WERI-Rb-1 (cell line): ENCODE data around the gene LSAMP.

Experiments
- DNase-seq: peaks from one replicate; pipeline ENCODE4 v3.0.0-alpha.2; 2020
- H3K27ac ChIP-seq: fragments of 250-450 bp; sonication (Bioruptor Pico); 2 replicates; pipeline ENCODE4 v1.5.1; 2020; ENCODE audit warnings: mild to moderate bottlenecking, moderate library complexity
- H3K27me3 ChIP-seq: fragments of 250-450 bp; sonication (Bioruptor Pico); 2 replicates; pipeline ENCODE4 v1.5.1; 2021; ENCODE audit warnings: mild to moderate bottlenecking, low read depth, moderate library complexity; ENCODE audit not compliant: insufficient read depth, severe bottlenecking
- H3K36me3 ChIP-seq: fragments of 250-450 bp; sonication (Bioruptor Pico); 2 replicates; pipeline ENCODE4 v1.5.1; 2020; ENCODE audit warnings: mild to moderate bottlenecking, moderate library complexity
- H3K4me3 ChIP-seq: 2 replicates; pipeline ENCODE4 v1.5.1; 2011; ENCODE audit warnings: low read depth, mild to moderate bottlenecking, control low read depth, low read length
- H3K9me3 ChIP-seq: fragments of 250-450 bp; sonication (Bioruptor Pico); 2 replicates; pipeline ENCODE4 v1.5.1; 2021; ENCODE audit warnings: mild to moderate bottlenecking, moderate library complexity; ENCODE audit not compliant: severe bottlenecking
- TF ChIP-seq, protein P1 (sequence below): IDR thresholded peaks from 2 replicates; pipeline ENCODE4 v1.5.1; 2011; ENCODE audit warnings: low read depth, mild to moderate bottlenecking, control low read depth, inconsistent platforms, low read length

LSAMP gene

DNA sequence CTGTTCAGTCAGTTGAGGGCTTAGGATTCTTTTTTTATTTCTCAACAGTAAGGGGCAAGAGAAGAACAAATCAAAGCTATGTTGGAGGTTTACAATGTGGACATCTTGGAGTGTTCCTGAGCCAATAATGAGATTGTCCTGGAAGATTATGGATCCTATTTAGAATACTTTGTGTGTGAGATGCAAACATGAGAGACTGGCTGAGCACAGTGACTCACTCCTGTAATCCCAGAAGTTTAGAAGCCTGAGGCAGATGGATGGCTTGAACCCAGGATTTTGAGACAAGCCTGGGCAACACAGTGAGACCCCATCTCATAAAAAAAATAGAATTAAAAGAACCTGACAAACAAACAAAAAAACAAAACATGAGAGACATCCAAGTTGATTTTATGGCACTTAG is 470.3 kb downstream of the LSAMP start:
- no peak overlapping the region for H3K4me3 ChIP-seq
- no peak overlapping the region for H3K27ac ChIP-seq
- TF ChIP-seq, protein P1, sequence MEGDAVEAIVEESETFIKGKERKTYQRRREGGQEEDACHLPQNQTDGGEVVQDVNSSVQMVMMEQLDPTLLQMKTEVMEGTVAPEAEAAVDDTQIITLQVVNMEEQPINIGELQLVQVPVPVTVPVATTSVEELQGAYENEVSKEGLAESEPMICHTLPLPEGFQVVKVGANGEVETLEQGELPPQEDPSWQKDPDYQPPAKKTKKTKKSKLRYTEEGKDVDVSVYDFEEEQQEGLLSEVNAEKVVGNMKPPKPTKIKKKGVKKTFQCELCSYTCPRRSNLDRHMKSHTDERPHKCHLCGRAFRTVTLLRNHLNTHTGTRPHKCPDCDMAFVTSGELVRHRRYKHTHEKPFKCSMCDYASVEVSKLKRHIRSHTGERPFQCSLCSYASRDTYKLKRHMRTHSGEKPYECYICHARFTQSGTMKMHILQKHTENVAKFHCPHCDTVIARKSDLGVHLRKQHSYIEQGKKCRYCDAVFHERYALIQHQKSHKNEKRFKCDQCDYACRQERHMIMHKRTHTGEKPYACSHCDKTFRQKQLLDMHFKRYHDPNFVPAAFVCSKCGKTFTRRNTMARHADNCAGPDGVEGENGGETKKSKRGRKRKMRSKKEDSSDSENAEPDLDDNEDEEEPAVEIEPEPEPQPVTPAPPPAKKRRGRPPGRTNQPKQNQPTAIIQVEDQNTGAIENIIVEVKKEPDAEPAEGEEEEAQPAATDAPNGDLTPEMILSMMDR, result no peak
- no peak for DNase-seq
- H3K9me3 ChIP-seq, result no peaks in the 10 kb centered on the region
- no peaks in the 10 kb centered on the region for H3K27me3 ChIP-seq
- H3K36me3 ChIP-seq, result no peaks in the 10 kb centered on the region

DNA sequence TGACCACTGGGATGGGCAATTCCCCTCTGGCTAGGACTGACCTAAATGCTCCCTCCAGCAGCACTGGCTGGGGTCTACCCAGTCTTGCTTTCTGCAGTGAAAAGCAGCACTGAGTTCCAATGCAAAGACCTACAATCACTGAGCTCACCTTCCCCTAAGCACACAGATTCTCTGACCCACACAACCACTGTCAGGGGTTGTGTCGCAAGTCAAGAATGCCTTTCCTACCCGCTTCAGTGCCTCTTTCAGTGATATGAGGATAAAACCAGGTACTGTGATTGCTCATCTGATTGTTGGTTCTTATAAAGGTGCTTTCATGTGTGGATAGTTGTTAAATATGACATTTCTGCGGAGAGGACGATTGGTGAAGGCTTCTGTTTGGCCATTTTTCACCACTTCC is 476.4 kb downstream of the LSAMP start:
- Histone ChIP-seq H3K27ac (no peak overlapping the region), H3K4me3 (no peak overlapping the region), H3K27me3 (no peaks in the 10 kb centered on the region), H3K36me3 (no peaks in the 10 kb centered on the region), H3K9me3 (no peaks in the 10 kb centered on the region)
- no peak for DNase-seq
- TF ChIP-seq, protein P1, result no peak

DNA sequence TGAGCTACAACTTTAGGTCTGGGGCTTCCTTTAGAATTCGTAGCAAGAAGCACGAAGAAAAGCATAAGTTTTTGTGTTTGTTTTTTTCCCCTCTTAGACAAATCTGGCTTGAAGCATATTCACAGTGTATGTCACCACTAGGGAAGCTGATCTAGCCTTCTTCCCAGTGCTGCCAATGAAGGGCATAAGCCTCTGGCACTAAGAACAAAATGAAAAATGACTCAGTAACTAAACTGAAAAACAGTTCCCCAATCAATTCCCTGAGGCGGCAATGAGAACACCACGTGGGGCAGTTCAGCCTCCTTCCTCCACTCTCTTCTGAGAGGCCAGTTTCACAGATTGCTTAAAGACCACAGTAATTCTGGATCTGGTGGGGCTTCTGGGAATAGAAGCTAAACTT is 483.9 kb downstream of the LSAMP start:
- Histone ChIP-seq H3K27me3 (peaks cover 2% of the 10 kb centered on the region), H3K4me3 (no peak overlapping the region), H3K36me3 (no peaks in the 10 kb centered on the region), H3K27ac (no peak overlapping the region), H3K9me3 (no peaks in the 10 kb centered on the region)
- no peak for DNase-seq
- TF ChIP-seq, protein P1, result no peak

DNA sequence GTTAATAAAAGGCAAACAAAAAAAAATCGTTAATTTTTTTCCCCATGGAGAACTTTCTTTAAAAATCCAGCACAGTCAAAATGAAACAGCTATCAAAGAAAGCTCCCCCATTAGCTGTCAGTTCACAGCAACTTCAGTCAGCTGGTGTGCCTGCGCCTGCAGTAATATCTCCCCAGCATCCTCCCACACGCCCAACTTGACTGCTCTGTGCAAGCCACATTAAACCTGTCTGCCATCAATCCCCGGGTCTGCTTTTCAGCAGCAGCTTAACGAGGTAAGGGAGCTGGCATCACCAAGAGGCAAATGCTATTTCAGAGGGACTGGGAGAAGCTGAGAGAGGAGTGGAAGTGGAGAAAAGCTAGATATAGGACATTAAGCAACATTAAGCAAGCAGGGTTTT is 484.5 kb downstream of the LSAMP start:
- H3K9me3 ChIP-seq, result no peaks in the 10 kb centered on the region
- peaks cover 2% of the 10 kb centered on the region for H3K27me3 ChIP-seq
- no peaks in the 10 kb centered on the region for H3K36me3 ChIP-seq
- no peak overlapping the region for H3K27ac ChIP-seq
- no peak overlapping the region for H3K4me3 ChIP-seq
- DNase-seq, result no peak
- TF ChIP-seq, protein P1, result no peak

DNA sequence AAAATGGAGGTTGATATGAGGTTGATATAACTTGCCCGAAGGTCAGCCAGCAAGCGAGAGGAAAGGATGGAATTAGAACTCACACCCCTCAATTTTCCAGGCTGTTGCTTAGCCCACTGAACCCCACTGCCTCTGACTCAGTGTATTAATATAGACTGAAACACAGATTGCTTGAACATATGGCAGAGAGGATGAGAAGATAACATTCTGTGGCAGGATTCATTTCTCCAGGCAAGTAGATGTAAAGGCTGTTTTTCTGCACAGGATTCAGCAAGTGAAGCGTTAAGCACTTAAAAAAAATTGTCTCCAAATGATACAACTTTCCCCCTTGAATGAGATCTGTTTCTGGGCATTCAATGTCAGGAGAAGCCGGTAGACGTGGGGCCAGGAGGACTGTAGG is 486.8 kb downstream of the LSAMP start:
- DNase-seq, result no peak
- TF ChIP-seq, protein P1, result no peak
- no peak overlapping the region for H3K4me3 ChIP-seq
- peaks cover under 1% of the 10 kb centered on the region for H3K27me3 ChIP-seq
- no peaks in the 10 kb centered on the region for H3K9me3 ChIP-seq
- H3K27ac ChIP-seq, result no peak overlapping the region
- H3K36me3 ChIP-seq, result no peaks in the 10 kb centered on the region

DNA sequence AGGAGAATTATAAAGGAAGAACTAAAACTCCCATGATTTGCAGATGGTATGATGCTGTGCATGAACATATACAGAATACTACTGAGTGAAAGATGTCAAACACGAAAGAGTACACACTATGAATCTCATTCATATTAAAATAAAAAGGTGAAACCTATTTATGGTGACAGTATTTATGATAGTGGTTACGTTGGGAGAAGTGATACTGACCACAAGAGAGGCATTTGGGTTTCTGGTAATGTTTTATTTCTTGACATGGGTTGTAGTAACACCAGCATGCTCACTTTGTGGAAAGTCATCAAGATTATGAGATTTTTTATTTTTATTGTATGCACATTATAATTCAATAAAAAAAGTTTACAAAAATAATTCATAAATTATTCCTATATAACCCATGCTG is 498.0 kb downstream of the LSAMP start:
- Histone ChIP-seq H3K4me3 (no peak overlapping the region), H3K36me3 (no peaks in the 10 kb centered on the region), H3K27me3 (no peaks in the 10 kb centered on the region), H3K9me3 (no peaks in the 10 kb centered on the region), H3K27ac (no peak overlapping the region)
- TF ChIP-seq, protein P1, result no peak
- DNase-seq, result no peak
